Osteoblast (primary cell): Measurements from ENCODE around the gene SH3GLB2. TPM values are rescaled to one million over a fixed set of nuclear protein-coding genes. Genes with fewer than 3 reads are reported as not detected.

Experiments used
- DNase-seq: peaks from one replicate; pipeline ENCODE4 v3.0.0; 2011; ENCODE audit warnings: low spot score, mixed read lengths; ENCODE audit not compliant: insufficient read length; ENCODE audit errors: missing footprints
- H2AFZ ChIP-seq: 2 replicates; pipeline ENCODE4 v1.6.0; 2011; ENCODE audit warnings: mild to moderate bottlenecking, low read length
- H3K27ac ChIP-seq: 2 replicates; pipeline ENCODE4 v1.5.1; 2011; ENCODE audit warnings: mild to moderate bottlenecking, low read depth, low read length, moderate library complexity
- H3K27me3 ChIP-seq: 2 replicates; pipeline ENCODE4 v1.6.0; 2012; ENCODE audit warnings: mild to moderate bottlenecking, control low read depth, inconsistent platforms, low read length, moderate library complexity; ENCODE audit not compliant: insufficient read depth
- H3K36me3 ChIP-seq: 2 replicates; pipeline ENCODE4 v1.5.1; 2011; ENCODE audit warnings: mild to moderate bottlenecking, low read length, control low read depth, moderate library complexity; ENCODE audit not compliant: insufficient read depth
- H3K4me1 ChIP-seq: 2 replicates; pipeline ENCODE4 v1.5.1; 2011; ENCODE audit warnings: mild to moderate bottlenecking, low read length, control low read depth, moderate library complexity; ENCODE audit not compliant: insufficient read depth
- H3K4me2 ChIP-seq: 2 replicates; pipeline ENCODE4 v1.6.0; 2011; ENCODE audit warnings: mild to moderate bottlenecking, low read length; ENCODE audit not compliant: insufficient read depth
- H3K4me3 ChIP-seq: fragments of 200-600 bp; sonication (generic); 3 replicates; pipeline ENCODE4 v1.5.1; 2012; ENCODE audit warnings: mild to moderate bottlenecking, low read length, inconsistent platforms; ENCODE audit not compliant: insufficient read depth
- H3K79me2 ChIP-seq: 2 replicates; pipeline ENCODE4 v1.6.0; 2012; ENCODE audit warnings: mild to moderate bottlenecking, low read length, control low read depth, inconsistent platforms; ENCODE audit not compliant: insufficient read depth
- H3K9me3 ChIP-seq: 2 replicates; pipeline ENCODE4 v1.5.1; 2011; ENCODE audit warnings: low read depth, low read length, control low read depth
- H4K20me1 ChIP-seq: 2 replicates; pipeline ENCODE4 v1.6.0; 2012; ENCODE audit warnings: mild to moderate bottlenecking, low read length, control low read depth; ENCODE audit not compliant: insufficient read depth
- CTCF ChIP-seq: IDR thresholded peaks from 2 replicates; pipeline ENCODE4 v1.5.1; 2011; ENCODE audit warnings: mild to moderate bottlenecking, low read depth, low read length, moderate library complexity; ENCODE audit errors: extremely low read depth
- total RNA-seq: library from RNA; depleted of rRNA; stranded (reverse); fragments of >200 nt; gene quantifications from 2 replicates; pipeline ENCODE4 v1.2.3, GENCODE V29; 2012

Gene SH3GLB2
- total RNA-seq, 1 donor = 37.3 TPM

DNA sequence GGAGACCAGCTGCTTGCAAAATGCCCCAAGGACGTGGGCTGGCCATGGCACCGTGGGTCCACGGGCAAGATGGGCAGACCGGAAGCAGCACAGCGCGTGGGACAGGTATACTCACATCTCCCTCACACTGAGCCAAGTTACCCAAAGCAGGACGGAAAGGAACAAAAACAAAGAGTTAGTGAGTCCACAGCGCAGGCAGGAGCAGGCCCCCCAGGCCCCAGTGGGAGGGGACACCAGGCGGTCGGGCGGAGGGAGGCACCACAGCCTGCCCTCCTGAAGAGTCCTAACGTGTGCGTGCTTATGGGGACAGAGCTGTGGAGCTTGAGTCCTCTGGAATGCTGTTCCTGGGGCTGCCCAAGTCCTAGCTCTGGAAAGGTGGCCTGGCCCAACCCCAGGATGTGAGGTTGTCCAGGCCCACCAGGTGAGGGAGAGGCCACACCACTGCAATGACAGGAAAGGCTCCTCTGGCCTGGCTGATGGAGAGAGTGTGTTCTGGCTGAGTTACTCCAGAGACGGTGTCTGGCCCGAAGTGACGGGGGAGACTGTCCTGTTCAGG, 15.2 kb downstream of the SH3GLB2 start:
- no peak overlapping the region for H2AFZ ChIP-seq
- DNase-seq = peak; percentile 80
- H3K27ac ChIP-seq = no peak overlapping the region
- H3K36me3 ChIP-seq = peaks cover 5% of the 10 kb centered on the region
- H3K27me3 ChIP-seq = no peaks in the 10 kb centered on the region
- TF ChIP-seq CTCF = no peak
- no peaks in the 10 kb centered on the region for H3K4me1 ChIP-seq
- H3K4me2 ChIP-seq = no peak overlapping the region
- H3K9me3 ChIP-seq = no peaks in the 10 kb centered on the region
- no peaks in the 10 kb centered on the region for H3K79me2 ChIP-seq
- no peaks in the 10 kb centered on the region for H4K20me1 ChIP-seq
- no peak overlapping the region for H3K4me3 ChIP-seq

DNA sequence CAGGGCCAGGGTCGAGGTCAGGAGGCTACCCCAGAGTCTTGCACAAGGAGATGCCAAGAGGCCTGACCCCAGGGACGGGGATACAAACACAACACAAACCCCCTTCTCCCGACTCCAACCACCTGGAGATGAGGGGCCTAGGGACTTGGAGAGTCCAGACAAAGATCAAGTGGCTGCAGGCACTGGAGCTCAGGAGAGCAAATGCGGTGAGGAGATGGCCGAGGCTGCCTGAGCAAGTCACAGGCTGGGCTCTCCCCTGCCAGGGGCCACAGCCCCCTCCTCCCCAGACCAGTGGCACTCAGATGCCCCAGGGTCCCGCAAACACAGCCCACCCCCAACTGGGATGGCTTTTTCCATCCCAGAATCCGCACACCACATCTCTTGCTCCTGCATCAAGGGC, 15.8 kb downstream of the SH3GLB2 start:
- Histone ChIP-seq H3K4me3 (no peak overlapping the region), H4K20me1 (no peaks in the 10 kb centered on the region), H3K4me2 (no peak overlapping the region), H3K79me2 (no peaks in the 10 kb centered on the region), H3K9me3 (no peaks in the 10 kb centered on the region), H2AFZ (no peak overlapping the region), H3K27me3 (no peaks in the 10 kb centered on the region), H3K27ac (no peak overlapping the region), H3K4me1 (no peaks in the 10 kb centered on the region), H3K36me3 (peaks cover 10% of the 10 kb centered on the region)
- peak; percentile 44 for DNase-seq
- no peak for TF ChIP-seq CTCF

- no peak for TF ChIP-seq CTCF
- no peak overlapping the region for H3K4me3 ChIP-seq
- H3K4me2 ChIP-seq = no peak overlapping the region
- no peaks in the 10 kb centered on the region for H3K27me3 ChIP-seq
- H4K20me1 ChIP-seq = no peaks in the 10 kb centered on the region
- no peaks in the 10 kb centered on the region for H3K9me3 ChIP-seq
- no peak overlapping the region for H3K27ac ChIP-seq
- H2AFZ ChIP-seq = no peak overlapping the region
- H3K4me1 ChIP-seq = peaks cover 4% of the 10 kb centered on the region
- H3K79me2 ChIP-seq = no peaks in the 10 kb centered on the region
- peaks cover 11% of the 10 kb centered on the region for H3K36me3 ChIP-seq
- peak; percentile 51 for DNase-seq
Measured at GRCh38 chr9:129011761-129012181, 16.4 kb downstream of the SH3GLB2 start.

DNA sequence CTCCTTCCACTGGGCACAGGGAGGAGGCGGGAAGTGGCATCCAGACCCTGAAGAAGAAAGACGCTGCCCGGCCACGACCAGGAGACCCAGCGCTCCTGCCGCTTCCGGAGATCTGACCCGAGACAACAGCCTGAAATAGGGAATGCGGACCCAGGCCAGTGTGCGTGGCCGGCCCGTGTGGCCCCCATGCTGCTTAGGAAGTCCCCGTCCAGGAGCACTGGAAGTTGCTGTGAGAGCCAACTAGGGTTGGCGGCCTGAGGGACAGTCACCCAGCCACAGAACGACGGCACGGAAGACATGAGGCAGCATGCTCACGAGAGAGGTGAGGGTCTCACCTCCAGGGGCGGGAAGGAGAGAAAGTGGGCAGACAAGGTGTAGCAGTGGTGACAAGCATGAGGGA, 17.0 kb downstream of the SH3GLB2 start:
- no peak overlapping the region for H2AFZ ChIP-seq
- H3K4me1 ChIP-seq = peaks cover 4% of the 10 kb centered on the region
- no peak for TF ChIP-seq CTCF
- H3K4me3 ChIP-seq = no peak overlapping the region
- no peak for DNase-seq
- no peak overlapping the region for H3K27ac ChIP-seq
- no peaks in the 10 kb centered on the region for H4K20me1 ChIP-seq
- no peaks in the 10 kb centered on the region for H3K9me3 ChIP-seq
- H3K27me3 ChIP-seq = no peaks in the 10 kb centered on the region
- H3K79me2 ChIP-seq = no peaks in the 10 kb centered on the region
- H3K36me3 ChIP-seq = peaks cover 17% of the 10 kb centered on the region
- H3K4me2 ChIP-seq = no peak overlapping the region
